22Rv1 (cell line): Measurements from ENCODE around the gene DNAAF8.

Source experiments
- H3K27ac ChIP-seq: fragments of 450-650 bp; 2 replicates; pipeline ENCODE4 v1.5.1; 2017
- CTCF ChIP-seq: fragments of 450-650 bp; IDR thresholded peaks from 2 replicates; pipeline ENCODE4 v1.5.1; 2017; ENCODE audit warnings: mild to moderate bottlenecking
- ZFX ChIP-seq: fragments of 450-650 bp; IDR thresholded peaks from 2 replicates; pipeline ENCODE4 v1.6.1; 2017; ENCODE audit warnings: antibody characterized with exemption, borderline replicate concordance

DNAAF8 gene

GRCh38 chr16:4788910-4789309 is 54.6 kb downstream of the DNAAF8 start:
- no peak for TF ChIP-seq ZFX
- H3K27ac ChIP-seq: peak overlapping the region; percentile 29; the same call in 1 of the 2 replicates

- TF ChIP-seq ZFX (no peak), CTCF (no peak)
- no peak overlapping the region for H3K27ac ChIP-seq
Measured at GRCh38 chr16:4790261-4790660, 55.9 kb downstream of the DNAAF8 start.

GRCh38 chr16:4790871-4791270 is 56.5 kb downstream of the DNAAF8 start:
- TF ChIP-seq ZFX: no peak
- no peak for TF ChIP-seq CTCF
- no peak overlapping the region for H3K27ac ChIP-seq

GRCh38 chr16:4792951-4793513 is 58.7 kb downstream of the DNAAF8 start:
- TF ChIP-seq ZFX (no peak), CTCF (no peak)
- no peak overlapping the region for H3K27ac ChIP-seq

- no peak within 1 kb of the TSS for H3K27ac ChIP-seq
- TF ChIP-seq ZFX: no peak
- TF ChIP-seq CTCF: no peak
Measured at GRCh38 chr16:4795181-4795827, 61.0 kb downstream of the DNAAF8 start, which contains the start of gene SMIM22. TSS of gene SMIM22 (plus strand) at chr16:4795369. CDS start at chr16:4795735, 366 bp downstream.

GRCh38 chr16:4795828-4796572 is 61.7 kb downstream of the DNAAF8 start:
- TF ChIP-seq ZFX (no peak), CTCF (no peak)

GRCh38 chr16:4796982-4797804 is 62.9 kb downstream of the DNAAF8 start:
- H3K27ac ChIP-seq: no peak overlapping the region
- TF ChIP-seq CTCF: no peak
- no peak for TF ChIP-seq ZFX

More at GRCh38 chr16:4795828-4796572, 61.7 kb downstream of the DNAAF8 start:
- no peak overlapping the region for H3K27ac ChIP-seq
